ENCODE data around the gene PPFIBP1. TPM values are rescaled to one million over a fixed set of nuclear protein-coding genes. Genes with fewer than 3 reads are reported as not detected.
"Not testable (repeated sequence)": the region's sequence is repeated elsewhere in the genome, so short reads cannot be mapped to it uniquely, and the experiment has no call there.

Gene PPFIBP1
- total RNA-seq, 4 donors from 2014 or later = 135 to 199 (median 167) TPM

DNA sequence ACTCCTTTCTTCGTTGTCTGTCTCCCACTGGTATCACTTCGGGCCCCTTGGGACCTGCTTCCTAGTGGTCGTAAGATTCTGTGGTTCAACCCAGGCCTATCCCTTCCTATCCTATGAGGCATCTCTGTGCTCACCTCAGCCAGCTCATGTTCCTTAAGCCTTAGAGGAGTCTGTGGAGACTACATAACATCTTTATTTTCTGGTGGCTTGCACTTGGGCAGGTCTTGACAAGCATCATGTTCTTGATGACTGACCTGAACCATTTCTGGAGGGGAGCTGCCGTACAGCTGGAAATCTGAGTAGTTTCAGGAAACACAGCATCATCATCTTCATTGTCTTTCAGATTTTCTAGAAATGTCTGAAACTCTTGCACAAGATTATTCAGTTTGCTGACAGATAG, 69.3 kb downstream of the PPFIBP1 start:
- no peaks in the 10 kb centered on the region for H3K9me3 ChIP-seq
- TF ChIP-seq, protein P1, sequence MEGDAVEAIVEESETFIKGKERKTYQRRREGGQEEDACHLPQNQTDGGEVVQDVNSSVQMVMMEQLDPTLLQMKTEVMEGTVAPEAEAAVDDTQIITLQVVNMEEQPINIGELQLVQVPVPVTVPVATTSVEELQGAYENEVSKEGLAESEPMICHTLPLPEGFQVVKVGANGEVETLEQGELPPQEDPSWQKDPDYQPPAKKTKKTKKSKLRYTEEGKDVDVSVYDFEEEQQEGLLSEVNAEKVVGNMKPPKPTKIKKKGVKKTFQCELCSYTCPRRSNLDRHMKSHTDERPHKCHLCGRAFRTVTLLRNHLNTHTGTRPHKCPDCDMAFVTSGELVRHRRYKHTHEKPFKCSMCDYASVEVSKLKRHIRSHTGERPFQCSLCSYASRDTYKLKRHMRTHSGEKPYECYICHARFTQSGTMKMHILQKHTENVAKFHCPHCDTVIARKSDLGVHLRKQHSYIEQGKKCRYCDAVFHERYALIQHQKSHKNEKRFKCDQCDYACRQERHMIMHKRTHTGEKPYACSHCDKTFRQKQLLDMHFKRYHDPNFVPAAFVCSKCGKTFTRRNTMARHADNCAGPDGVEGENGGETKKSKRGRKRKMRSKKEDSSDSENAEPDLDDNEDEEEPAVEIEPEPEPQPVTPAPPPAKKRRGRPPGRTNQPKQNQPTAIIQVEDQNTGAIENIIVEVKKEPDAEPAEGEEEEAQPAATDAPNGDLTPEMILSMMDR (IDR thresholded peaks at IDR 0.05) = no peak
- no peak for TF ChIP-seq POLR2A (IDR thresholded peaks at IDR 0.05)
- intact Hi-C loops (cut with DNase I) = no loop called here
- H3K4me1 ChIP-seq = peaks cover 8 to 20% of the 10 kb centered on the region in 2 donors
- H3K4me3 ChIP-seq (replicated peaks in 1 of 3) = no peak overlapping the region
- no peaks in the 10 kb centered on the region for H3K36me3 ChIP-seq
- DNase-seq = no peak
- peak overlapping the region in 1 of 3 donors; percentile 16 for H3K27ac ChIP-seq
- WGBS, 2 donors = 89 to 93% methylated on average over 4 of the region's 4 CpGs
- H3K27me3 ChIP-seq = no peaks in the 10 kb centered on the region

DNA sequence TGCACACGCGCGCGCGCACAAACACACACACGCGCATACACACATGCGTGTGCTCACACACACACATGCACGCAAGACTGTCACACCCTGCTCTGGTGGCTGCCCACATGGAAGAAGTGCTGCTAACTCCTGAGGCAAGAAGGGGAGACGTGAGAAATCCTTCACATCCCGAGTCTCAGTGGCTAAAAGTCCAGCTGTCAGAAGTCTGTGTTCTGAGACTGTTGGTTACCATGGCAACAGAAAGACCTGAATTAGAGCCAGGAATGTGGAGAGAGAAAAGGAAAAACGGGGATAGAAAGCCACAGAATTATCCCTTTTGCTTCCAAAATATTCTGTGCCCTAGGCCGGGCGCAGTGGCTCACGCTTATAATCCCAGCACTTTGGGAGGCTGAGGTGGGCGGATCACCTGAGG, 71.2 kb downstream of the PPFIBP1 start:
- H3K27ac ChIP-seq = peak overlapping the region in 2 of 3 donors; percentile 20 to 25
- no peaks in the 10 kb centered on the region for H3K9me3 ChIP-seq
- H3K4me3 ChIP-seq (replicated peaks in 1 of 3) = no peak overlapping the region
- WGBS, 2 donors = 61 to 71% methylated on average over 16 of the region's 16 CpGs
- intact Hi-C loops (cut with DNase I) = no loop called here
- peaks cover 8 to 14% of the 10 kb centered on the region in 2 donors for H3K4me1 ChIP-seq
- no peaks in the 10 kb centered on the region for H3K27me3 ChIP-seq
- H3K36me3 ChIP-seq = no peaks in the 10 kb centered on the region
- TF ChIP-seq POLR2A (IDR thresholded peaks at IDR 0.05) = no peak
- TF ChIP-seq, protein P1 (IDR thresholded peaks at IDR 0.05) = no peak
- DNase-seq = peak; percentile 36 to 40

DNA sequence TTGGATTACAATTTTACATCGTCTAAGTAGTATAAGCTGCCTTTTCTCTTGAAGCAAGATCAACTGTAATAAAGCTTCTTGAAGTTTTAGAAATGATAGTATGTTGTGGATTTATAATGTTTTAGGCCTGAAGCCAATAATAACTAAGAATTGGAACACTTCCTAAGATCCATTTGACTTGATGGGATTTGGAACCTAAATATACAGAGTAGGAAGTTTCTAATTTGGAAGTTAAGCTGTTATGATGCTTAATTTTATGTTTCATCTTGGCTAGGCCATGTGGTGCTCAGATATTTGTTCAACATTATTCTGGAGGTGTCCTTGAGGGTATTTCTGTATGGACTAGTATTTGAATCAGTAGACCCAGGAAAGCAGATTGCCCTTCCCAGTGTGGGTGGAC, 74.9 kb downstream of the PPFIBP1 start:
- intact Hi-C loops (cut with DNase I); DNase-seq; H3K27ac ChIP-seq; H3K36me3 ChIP-seq; H3K9me3 ChIP-seq; H3K4me3 ChIP-seq (replicated peaks in 1 of 3); H3K27me3 ChIP-seq; H3K4me1 ChIP-seq: not testable (repeated sequence)
- 81 to 82% methylated on average over 1 of the region's 1 CpG for WGBS, 2 donors

DNA sequence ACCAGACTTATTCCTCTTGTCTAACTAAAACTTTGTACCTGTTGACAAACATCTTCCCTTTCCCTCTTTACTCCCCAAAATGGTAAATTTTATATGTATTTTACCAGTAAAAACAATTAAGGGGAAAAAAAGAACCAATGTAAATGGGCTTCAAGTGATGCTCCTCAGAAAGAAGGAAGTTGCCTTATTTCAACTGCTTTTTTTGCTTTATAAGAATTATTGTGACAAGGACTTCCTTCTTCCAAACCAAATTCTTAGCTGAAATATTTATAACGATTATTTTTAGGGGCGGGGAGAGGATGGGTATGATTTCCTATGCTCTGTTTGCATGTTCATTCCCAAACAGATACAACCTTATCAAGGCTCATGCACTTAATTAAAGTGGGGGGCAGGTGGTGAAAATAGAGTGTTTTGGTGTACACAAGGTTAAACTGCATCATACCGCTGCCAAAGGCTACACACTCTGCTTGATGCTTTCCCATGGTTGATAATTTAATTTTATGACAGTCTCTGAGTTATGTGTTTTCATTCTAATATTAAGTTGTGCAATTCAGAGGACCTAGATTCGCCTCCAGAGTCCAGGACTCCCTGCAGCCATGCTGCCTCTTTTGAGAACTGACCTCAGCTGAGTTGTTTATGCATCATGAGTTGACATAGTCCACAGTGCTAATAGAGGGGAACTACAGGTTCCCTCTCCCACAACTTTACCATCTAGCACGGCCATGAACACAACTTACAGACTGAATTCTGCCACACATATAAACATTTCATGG, 77.2 kb downstream of the PPFIBP1 start:
- H3K4me1 ChIP-seq; H3K4me3 ChIP-seq (replicated peaks in 1 of 3); intact Hi-C loops (cut with DNase I); H3K27me3 ChIP-seq; H3K27ac ChIP-seq; H3K36me3 ChIP-seq; DNase-seq; H3K9me3 ChIP-seq: not testable (repeated sequence)
- 77 to 82% methylated on average over 5 of the region's 5 CpGs for WGBS, 2 donors

DNA sequence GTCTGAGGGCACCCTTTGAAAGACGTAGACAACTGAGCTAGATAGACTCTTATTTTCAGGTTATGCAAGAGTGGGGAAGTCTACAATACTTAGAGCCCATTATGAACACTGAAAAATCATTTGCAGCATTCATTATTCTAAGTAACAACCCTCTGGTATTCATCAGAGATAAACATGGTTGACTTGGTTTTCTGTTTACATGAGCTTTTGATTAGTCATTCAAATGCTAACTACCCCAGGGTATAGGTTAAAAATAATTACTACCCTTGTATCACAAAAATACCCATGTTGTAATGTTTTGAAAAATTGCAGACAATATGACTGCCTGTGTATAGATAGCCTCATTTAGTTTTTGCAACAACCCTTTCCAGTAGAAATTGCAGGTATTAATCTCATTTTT, 78.5 kb downstream of the PPFIBP1 start:
- peaks cover 4 to 9% of the 10 kb centered on the region in 2 donors for H3K4me1 ChIP-seq
- H3K4me3 ChIP-seq (replicated peaks in 1 of 3) = no peak overlapping the region
- no peak overlapping the region for H3K27ac ChIP-seq
- DNase-seq = no peak
- 91 to 95% methylated on average over 1 of the region's 1 CpG for WGBS, 2 donors
- H3K27me3 ChIP-seq = no peaks in the 10 kb centered on the region
- intact Hi-C loops (cut with DNase I) = no loop called here
- TF ChIP-seq POLR2A (IDR thresholded peaks at IDR 0.05) = no peak
- TF ChIP-seq, protein P1 (IDR thresholded peaks at IDR 0.05) = no peak
- H3K9me3 ChIP-seq = no peaks in the 10 kb centered on the region
- H3K36me3 ChIP-seq = no peaks in the 10 kb centered on the region

DNA sequence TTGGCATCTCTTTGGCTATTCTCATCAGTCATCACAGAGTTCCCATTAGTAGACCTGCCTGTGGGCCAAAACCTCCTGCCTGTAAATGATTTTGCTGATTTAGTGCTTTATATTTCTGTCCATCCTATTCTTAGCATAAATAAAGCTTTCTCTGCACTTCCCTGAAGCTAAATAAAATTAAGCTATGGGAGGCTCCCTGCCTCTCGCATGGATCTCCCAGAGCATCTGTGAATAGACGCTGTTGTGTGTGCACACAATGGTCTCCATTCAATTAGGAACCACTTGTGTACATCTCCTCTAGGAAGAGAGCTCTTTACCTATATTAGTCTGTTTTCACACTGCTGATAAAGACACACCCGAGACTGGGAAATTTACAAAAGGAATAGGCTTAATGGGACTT, 80.4 kb downstream of the PPFIBP1 start:
- H3K36me3 ChIP-seq = no peaks in the 10 kb centered on the region
- WGBS, 2 donors = 90 to 91% methylated on average over 3 of the region's 3 CpGs
- H3K4me3 ChIP-seq (replicated peaks in 1 of 3) = no peak overlapping the region
- H3K27me3 ChIP-seq = no peaks in the 10 kb centered on the region
- DNase-seq = no peak
- peaks cover 5 to 9% of the 10 kb centered on the region in 2 donors for H3K4me1 ChIP-seq
- intact Hi-C loops (cut with DNase I) = no loop called here
- TF ChIP-seq, protein P1 (IDR thresholded peaks at IDR 0.05) = no peak
- no peak for TF ChIP-seq POLR2A (IDR thresholded peaks at IDR 0.05)
- no peaks in the 10 kb centered on the region for H3K9me3 ChIP-seq
- no peak overlapping the region for H3K27ac ChIP-seq
